Measurements from ENCODE around the gene CPSF7.

The CPSF7 gene

DNA sequence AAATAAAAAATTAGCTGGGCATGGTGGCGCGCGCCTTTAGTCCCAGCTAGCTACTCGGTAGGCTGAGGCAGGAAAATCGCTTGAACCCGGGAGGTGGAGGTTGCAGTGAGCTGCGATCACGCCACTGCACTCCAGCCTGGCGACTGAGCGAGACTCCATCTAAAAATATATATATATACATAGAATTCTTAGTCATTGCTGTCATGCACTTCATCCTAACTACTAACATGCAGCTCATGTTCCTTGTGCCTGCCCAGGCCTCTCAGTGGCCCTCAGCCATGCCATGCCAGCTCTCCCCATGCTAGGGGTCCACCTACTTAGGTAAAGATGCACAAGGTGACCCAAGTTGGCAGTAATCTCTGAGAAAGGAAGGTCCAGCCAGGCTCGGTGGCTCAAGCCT, 71.2 kb downstream of the CPSF7 start:
- H3K4me3 ChIP-seq (ENCODE audit: control insufficient read depth, low read depth, low read length) = no peak overlapping the region
- TF ChIP-seq, protein P1, sequence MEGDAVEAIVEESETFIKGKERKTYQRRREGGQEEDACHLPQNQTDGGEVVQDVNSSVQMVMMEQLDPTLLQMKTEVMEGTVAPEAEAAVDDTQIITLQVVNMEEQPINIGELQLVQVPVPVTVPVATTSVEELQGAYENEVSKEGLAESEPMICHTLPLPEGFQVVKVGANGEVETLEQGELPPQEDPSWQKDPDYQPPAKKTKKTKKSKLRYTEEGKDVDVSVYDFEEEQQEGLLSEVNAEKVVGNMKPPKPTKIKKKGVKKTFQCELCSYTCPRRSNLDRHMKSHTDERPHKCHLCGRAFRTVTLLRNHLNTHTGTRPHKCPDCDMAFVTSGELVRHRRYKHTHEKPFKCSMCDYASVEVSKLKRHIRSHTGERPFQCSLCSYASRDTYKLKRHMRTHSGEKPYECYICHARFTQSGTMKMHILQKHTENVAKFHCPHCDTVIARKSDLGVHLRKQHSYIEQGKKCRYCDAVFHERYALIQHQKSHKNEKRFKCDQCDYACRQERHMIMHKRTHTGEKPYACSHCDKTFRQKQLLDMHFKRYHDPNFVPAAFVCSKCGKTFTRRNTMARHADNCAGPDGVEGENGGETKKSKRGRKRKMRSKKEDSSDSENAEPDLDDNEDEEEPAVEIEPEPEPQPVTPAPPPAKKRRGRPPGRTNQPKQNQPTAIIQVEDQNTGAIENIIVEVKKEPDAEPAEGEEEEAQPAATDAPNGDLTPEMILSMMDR (conservative IDR thresholded peaks at IDR 0.05; ENCODE audit: control insufficient read depth, insufficient read depth, low read depth, low read length) = no peak
- DNase-seq (ENCODE audit: low read depth) = no peak

DNA sequence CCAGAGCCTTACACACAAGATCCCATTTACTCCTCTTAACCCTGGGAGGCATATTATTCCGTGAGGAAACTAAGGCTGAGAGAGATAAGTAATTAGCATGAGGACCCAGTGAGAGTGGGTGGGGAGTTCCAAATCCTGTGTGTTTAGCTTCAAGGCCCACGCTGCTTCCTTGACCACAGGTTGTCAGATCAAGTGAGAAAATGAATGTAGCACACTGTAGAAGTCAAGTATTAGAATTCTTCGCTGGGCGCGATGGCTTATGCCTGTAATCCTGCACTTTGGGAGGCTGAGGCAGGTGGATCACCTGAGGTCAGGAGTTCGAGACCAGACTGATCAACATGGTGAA, 71.9 kb downstream of the CPSF7 start:
- no peak overlapping the region for H3K4me3 ChIP-seq (ENCODE audit: control insufficient read depth, low read depth, low read length)
- DNase-seq (ENCODE audit: low read depth) = no peak
- TF ChIP-seq, protein P1 (conservative IDR thresholded peaks at IDR 0.05; ENCODE audit: control insufficient read depth, insufficient read depth, low read depth, low read length) = no peak

DNA sequence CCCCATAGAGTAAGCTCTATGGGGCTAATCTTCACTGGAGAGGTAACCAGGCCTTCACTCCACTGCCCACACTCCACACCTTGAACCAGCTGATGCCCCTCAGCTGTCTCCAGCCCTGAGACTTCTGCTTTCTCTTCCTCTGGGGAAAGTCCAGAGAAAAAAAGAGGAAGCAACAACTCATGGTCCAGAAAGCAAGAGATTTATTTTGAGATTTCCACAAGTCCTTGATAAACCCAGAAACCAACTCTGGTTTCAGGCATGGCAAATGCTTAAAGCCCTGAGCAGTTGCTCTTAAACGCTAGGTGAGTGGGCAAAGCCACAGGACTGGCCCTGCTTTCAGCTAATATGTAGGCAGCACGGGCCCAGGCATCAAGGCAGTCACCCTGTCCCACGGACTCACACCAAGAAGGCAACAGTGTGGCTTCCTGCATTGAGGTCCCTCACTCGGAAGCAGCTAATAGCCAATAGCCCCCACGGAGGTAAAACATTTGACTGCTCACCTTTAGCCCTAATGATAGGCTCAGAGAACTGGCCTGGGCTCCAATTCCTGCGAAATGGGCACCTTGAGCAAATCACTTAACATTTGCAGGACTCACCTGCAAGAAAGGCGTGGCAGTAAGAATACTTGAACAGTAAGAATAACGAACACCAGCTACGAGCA, 72.4 kb downstream of the CPSF7 start:
- DNase-seq (ENCODE audit: low read depth) = no peak
- TF ChIP-seq, protein P1 (conservative IDR thresholded peaks at IDR 0.05; ENCODE audit: control insufficient read depth, insufficient read depth, low read depth, low read length) = no peak
- H3K4me3 ChIP-seq (ENCODE audit: control insufficient read depth, low read depth, low read length) = no peak overlapping the region

DNA sequence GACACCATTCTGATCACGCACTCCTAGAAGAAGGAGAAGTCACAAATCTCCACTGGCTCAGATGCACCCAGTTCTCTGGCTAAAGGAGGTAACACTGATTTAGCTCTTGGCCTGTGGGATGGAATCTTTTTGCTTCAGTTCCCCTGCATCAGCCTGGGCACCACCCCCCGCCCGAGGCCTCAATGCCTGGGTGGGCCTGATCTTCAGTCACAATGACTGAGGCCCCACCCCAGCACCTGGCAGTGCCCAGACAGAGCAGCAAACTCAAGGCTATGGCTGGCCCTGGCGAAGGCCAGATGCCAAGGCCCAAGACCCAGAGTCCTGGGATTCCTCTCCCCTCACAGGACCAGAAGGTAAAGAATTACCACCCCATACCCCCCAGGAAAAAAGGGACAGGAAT, 73.1 kb downstream of the CPSF7 start:
- no peak for DNase-seq (ENCODE audit: low read depth)
- H3K4me3 ChIP-seq (ENCODE audit: control insufficient read depth, low read depth, low read length) = no peak overlapping the region
- TF ChIP-seq, protein P1 (conservative IDR thresholded peaks at IDR 0.05; ENCODE audit: control insufficient read depth, insufficient read depth, low read depth, low read length) = no peak

DNA sequence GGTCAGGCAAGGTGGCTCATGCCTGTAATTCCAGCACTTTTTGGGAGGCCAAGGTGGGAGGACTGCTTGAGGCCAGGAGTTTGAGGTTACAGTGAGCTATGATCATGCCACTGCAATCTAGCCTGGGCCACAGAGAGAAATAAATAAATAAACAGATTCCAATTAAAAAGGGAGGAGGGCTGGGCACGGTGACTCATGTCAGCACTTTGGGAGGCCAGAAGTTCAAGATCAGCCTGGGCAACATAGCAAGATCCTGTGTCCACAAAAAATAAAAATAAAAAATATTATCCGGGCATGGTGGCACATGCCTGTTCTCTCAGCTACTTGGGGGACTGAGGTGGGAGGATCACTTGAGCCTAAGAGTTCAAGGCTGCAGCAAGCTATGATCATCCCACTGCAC, 75.6 kb downstream of the CPSF7 start:
- TF ChIP-seq, protein P1 (conservative IDR thresholded peaks at IDR 0.05; ENCODE audit: control insufficient read depth, insufficient read depth, low read depth, low read length) = no peak
- no peak overlapping the region for H3K4me3 ChIP-seq (ENCODE audit: control insufficient read depth, low read depth, low read length)
- no peak for DNase-seq (ENCODE audit: low read depth)

DNA sequence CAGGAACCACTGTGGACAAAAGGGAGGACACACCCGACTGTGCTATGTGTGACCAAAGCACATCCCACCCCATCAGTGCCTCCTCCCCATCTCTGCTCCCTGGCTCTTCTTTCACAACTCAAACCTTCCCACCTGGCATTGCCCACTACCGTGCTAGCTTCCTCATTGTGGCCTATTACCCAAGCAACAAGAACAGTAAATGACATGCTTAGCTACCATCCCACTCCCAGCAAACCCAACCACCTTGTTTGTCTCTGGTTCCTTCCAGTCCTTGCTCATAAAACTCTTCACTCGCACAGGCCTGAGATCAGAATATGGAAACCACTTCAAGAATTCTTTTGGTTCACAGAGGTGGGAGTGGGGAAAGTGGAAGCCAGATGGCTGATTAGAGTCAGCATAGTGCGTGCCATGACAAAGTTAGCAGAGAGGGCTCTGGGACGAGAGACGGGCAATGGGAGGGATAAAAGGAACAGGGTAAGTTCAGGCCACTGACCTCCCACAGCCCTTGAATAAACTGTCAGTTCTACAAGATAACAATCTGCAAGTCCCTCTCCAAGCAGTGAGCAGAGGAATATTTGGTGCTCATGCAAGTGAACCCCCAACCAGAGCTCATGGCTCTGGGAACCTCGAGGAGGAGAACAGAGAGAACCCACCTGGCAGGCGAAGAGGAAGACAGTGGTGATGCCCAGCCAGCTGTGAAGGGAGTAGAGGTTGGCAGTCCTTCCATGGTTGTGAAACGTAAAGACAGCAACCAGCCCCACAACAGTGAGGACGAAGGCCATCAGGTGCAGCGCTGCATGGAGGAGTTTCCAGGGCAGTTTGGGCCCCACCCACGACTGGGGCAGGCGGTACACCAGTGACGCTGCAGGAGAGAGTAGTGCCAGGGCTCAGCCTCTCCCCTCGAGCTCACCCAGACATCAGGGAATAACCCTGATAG, 76.4 kb downstream of the CPSF7 start:
- no peak overlapping the region for H3K4me3 ChIP-seq (ENCODE audit: control insufficient read depth, low read depth, low read length)
- no peak for DNase-seq (ENCODE audit: low read depth)
- TF ChIP-seq, protein P1 (conservative IDR thresholded peaks at IDR 0.05; ENCODE audit: control insufficient read depth, insufficient read depth, low read depth, low read length) = no peak
